Adrenal gland (tissue), 5 donors: ENCODE results near the gene CA11.
"Not testable (repeated sequence)": the region's sequence is repeated elsewhere in the genome, so short reads cannot be mapped to it uniquely, and the experiment has no call there.

Source experiments
- POLR2A ChIP-seq, 2 donors: fragments of 450-650 bp; IDR thresholded peaks; one replicate each; pipeline ENCODE4 v1.6.1; 2017; ENCODE audit warnings: antibody characterized with exemption in 2 of 2, mild to moderate bottlenecking in 2 of 2, moderate library complexity in 1 of 2
- TF ChIP-seq, protein P1 (sequence below), 6 experiments: fragments of 450-650 bp in 4 of 6; fragments of 200-600 bp in 2 of 6; sonication (generic) in 1 of 6; IDR thresholded peaks; 1 replicate in 5 of 6; 2 replicates in 1 of 6; pipeline versions ENCODE4 v1.5.1 to v1.8.0; 2016 to 2021; ENCODE audit warnings: antibody characterized with exemption in 6 of 6, mild to moderate bottlenecking in 2 of 6, moderate library complexity in 1 of 6
- donor health status: DM: no; HTN: no; CAD: no.

DNA sequence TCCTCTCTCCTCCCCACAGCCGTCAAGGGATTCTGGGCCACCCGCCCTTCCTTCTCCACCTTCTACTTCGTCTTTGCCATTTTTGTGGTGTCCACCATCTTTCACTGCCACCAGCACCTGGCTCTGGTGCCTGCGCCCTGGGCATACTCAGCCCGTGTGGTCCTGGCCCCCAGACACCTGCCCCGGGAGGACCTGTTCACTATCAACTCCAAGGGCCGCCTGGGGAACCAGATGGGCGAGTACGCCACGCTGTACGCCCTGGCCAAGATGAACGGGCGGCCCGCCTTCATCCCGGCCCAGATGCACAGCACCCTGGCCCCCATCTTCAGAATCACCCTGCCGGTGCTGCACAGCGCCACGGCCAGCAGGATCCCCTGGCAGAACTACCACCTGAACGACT lies 34.0 kb upstream of the CA11 start:
- TF ChIP-seq, protein P1, sequence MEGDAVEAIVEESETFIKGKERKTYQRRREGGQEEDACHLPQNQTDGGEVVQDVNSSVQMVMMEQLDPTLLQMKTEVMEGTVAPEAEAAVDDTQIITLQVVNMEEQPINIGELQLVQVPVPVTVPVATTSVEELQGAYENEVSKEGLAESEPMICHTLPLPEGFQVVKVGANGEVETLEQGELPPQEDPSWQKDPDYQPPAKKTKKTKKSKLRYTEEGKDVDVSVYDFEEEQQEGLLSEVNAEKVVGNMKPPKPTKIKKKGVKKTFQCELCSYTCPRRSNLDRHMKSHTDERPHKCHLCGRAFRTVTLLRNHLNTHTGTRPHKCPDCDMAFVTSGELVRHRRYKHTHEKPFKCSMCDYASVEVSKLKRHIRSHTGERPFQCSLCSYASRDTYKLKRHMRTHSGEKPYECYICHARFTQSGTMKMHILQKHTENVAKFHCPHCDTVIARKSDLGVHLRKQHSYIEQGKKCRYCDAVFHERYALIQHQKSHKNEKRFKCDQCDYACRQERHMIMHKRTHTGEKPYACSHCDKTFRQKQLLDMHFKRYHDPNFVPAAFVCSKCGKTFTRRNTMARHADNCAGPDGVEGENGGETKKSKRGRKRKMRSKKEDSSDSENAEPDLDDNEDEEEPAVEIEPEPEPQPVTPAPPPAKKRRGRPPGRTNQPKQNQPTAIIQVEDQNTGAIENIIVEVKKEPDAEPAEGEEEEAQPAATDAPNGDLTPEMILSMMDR (IDR thresholded peaks at IDR 0.05) = not testable (repeated sequence)
- TF ChIP-seq POLR2A (IDR thresholded peaks at IDR 0.05) = not testable (repeated sequence)
